Measurements from ENCODE around the gene COL4A2. TPM values are rescaled to one million over a fixed set of nuclear protein-coding genes. Genes with fewer than 3 reads are reported as not detected.
"Not testable (repeated sequence)": the region's sequence is repeated elsewhere in the genome, so short reads cannot be mapped to it uniquely, and the experiment has no call there.

Gene COL4A2
- total RNA-seq, 1 donor: 0.21 TPM

DNA sequence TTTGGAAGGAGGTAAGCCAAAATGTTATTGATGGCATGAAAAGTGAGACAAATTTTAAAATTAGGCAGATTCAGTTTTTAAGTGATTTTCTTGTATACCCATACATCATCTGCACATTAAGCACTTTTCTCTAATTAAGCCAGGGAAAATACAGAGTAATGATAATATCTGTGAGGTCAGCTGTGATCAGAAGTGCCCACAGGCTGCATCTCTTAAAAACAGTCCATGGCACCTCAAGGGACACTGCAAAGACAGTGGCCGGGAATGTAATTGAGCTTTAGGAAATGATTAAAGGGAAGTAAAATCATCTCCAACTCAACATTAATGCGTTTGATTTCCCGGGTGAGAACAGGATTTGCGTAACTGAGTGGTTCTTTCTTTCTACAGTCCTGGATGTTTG lies 2.1 kb upstream of the COL4A2 start:
- Histone ChIP-seq H3K27me3 (ENCODE audit: insufficient read depth, low read length) (peaks cover 70% of the 10 kb centered on the region), H3K4me3 (ENCODE audit: low read length) (no peak overlapping the region), H3K4me1 (ENCODE audit: insufficient read depth, low read length) (no peaks in the 10 kb centered on the region), H3K9me3 (ENCODE audit: low read depth, low read length) (no peaks in the 10 kb centered on the region)

DNA sequence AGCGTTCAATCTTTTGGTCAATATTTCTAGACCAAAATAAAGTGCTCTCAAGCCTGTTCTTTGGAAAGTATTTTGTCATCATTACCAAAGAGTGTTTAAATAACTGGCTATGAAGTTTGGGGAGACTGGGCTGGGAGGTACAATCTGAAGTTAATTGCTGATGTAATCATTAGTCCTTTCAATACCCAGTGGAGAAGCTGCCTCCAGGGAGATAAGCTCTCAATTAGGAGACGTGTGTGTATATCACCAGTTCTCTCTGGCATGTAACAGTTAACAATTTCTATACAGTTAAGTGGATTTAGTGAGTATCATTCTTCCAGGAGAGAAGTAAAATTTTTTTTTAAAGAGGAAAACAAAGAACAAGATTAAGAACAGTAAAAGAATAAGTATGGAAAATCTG lies 1.5 kb upstream of the COL4A2 start:
- no peaks in the 10 kb centered on the region for H3K9me3 ChIP-seq (ENCODE audit: low read depth, low read length)
- H3K27me3 ChIP-seq (ENCODE audit: insufficient read depth, low read length): peaks cover 70% of the 10 kb centered on the region
- no peak overlapping the region for H3K4me3 ChIP-seq (ENCODE audit: low read length)
- no peaks in the 10 kb centered on the region for H3K4me1 ChIP-seq (ENCODE audit: insufficient read depth, low read length)

DNA sequence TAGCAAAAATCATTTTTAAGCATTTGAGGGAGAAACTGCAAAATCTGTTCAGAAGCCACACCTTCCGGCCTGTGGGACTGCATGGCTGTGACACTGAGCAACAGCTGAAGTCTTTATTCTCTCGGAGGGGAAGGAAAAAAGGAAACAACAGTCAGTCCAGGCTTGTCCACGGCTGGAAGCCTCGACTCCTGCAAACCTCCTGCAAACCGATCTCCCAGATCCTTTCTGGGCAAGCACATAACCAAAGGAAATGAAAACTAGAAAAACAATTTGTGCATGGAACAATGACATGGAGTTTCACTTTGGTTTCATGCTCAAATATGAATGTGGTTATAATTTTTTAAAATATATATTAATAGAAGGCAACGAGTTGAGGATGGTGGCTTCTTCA lies 1.1 kb upstream of the COL4A2 start:
- no peaks in the 10 kb centered on the region for H3K4me1 ChIP-seq (ENCODE audit: insufficient read depth, low read length)
- no peak overlapping the region for H3K4me3 ChIP-seq (ENCODE audit: low read length)
- H3K9me3 ChIP-seq (ENCODE audit: low read depth, low read length): no peaks in the 10 kb centered on the region
- H3K27me3 ChIP-seq (ENCODE audit: insufficient read depth, low read length): peaks cover 70% of the 10 kb centered on the region

DNA sequence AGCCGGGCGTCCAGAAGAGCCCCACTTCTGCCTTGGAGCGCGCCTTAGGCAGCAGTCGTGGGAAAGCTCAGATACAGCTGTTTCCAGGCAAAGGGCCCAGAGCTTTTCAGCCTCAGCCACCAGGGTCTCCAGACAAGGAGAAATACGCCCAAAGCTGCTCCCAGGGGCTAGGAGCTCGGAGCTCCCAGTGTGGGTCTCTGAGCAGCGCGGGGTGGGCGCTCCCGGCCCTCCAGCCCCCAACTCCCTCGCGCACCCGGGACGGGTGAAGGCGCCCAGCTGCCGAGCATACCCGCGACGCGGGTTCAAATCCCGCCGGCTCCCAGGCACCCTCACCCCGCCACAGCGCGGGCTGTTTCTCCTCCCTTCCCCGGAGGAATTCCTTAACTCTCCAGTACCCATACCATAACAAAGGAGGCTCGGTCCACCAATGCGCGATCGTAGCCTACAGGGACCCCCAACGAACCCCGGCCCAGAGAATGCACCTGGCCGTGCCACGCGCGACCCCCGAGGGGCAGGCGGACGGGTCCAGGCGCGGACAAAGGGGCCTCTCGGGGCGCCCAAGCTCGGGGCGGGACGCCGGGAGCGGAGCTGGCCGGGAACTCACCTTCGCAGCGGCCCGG lies 634 bp upstream of the COL4A2 start:
- no peaks in the 10 kb centered on the region for H3K4me1 ChIP-seq (ENCODE audit: insufficient read depth, low read length)

DNA sequence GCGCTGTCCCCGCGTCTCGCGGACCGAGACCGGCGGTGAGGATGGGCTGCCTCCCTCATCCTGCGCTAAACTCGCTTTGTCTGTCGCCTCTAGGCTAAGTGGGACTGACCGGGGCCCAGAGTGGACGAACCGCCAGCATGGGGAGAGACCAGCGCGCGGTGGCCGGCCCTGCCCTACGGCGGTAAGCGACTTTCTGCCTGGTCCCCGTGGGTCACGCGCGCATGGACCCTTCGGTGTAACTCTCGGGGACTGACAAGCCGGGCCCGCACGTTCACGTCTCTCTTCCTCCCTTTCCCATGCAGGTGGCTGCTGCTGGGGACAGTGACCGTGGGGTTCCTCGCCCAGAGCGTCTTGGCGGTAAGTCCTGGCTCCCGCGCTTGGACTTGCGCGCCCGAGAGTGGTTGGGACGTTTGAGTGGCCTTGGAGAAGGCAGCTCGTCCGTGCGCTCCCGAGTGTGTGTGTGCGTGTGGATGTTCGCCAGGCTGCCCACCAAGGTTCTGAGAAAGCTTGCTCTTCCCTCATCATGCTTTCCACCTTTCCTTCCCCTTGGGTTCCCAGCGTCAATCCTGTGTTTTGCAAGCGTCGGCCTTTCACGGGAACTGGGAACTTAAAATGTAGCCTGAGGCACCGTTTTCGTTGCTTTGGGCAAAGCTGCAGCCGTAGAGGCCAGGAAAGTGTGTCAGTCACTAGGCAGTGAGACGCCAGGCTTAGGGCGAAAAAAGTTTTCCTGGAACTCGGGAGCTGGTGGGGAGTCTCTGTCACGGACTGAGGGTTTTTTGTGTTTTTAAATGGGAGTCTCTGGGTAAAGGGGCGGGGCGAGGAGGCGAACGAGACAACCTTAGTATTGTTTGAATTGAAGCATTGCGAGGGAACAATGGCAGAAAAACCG lies 927 bp downstream of the COL4A2 start:
- Histone ChIP-seq H3K27me3 (ENCODE audit: insufficient read depth, low read length) (peaks cover 78% of the 10 kb centered on the region), H3K4me3 (ENCODE audit: low read length) (no peak overlapping the region), H3K9me3 (ENCODE audit: low read depth, low read length) (no peaks in the 10 kb centered on the region), H3K4me1 (ENCODE audit: insufficient read depth, low read length) (no peaks in the 10 kb centered on the region)

More for the DNA sequence above, 634 bp upstream of the COL4A2 start:
- no peaks in the 10 kb centered on the region for H3K9me3 ChIP-seq (ENCODE audit: low read depth, low read length)
- peaks cover 70% of the 10 kb centered on the region for H3K27me3 ChIP-seq (ENCODE audit: insufficient read depth, low read length)
- no peak overlapping the region for H3K4me3 ChIP-seq (ENCODE audit: low read length)

GRCh38 chr13:110308656-110309359 lies 1.7 kb downstream of the COL4A2 start:
- peaks cover 71% of the 10 kb centered on the region for H3K27me3 ChIP-seq (ENCODE audit: insufficient read depth, low read length)
- H3K4me3 ChIP-seq (ENCODE audit: low read length): no peak overlapping the region

DNA sequence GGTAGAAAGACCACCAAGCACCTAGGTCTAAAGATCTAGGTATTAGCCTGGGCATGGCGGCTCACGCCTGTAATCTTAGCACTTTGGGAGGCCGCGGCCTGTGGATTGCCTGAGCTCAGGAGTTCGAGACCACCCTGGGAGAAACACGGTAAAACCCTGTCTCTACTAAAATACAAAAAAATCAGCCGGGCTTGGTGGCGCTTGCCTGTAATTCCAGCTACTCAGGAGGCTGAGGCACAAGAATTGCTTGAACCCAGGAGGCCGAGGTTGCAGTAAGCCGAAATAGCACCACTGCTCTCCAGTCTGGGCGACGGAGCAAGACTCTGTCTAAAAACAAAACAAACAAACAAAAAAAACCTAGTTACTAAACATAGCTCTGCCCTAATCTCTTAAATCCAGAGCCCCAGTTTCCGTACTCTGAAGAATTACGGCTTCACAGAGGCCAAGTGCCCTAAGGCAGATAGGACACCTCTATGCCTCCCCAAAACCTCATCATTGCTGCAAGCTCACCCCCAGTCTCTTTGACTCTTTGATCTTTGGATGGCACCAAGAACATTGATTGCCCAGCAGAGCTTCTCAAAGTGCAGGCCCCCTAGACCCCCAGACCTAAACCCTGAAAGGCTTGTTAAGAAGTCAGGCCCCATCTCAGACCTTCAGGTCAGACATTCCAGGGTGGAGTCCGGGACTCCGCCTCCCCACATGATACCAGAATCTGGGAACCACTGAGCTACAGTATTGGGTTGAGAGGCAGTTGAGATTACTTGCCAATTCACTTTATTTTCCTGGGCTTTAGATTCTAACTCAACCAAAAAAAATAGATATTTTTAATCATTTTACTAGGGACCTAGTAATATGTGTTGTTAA lies 2.8 kb downstream of the COL4A2 start:
- H3K9me3 ChIP-seq (ENCODE audit: low read depth, low read length): no peaks in the 10 kb centered on the region
- H3K27me3 ChIP-seq (ENCODE audit: insufficient read depth, low read length): peaks cover 62% of the 10 kb centered on the region
- H3K4me3 ChIP-seq (ENCODE audit: low read length): no peak overlapping the region
- no peaks in the 10 kb centered on the region for H3K4me1 ChIP-seq (ENCODE audit: insufficient read depth, low read length)

More at GRCh38 chr13:110308656-110309359, 1.7 kb downstream of the COL4A2 start:
- H3K4me1 ChIP-seq (ENCODE audit: insufficient read depth, low read length): no peaks in the 10 kb centered on the region
- no peaks in the 10 kb centered on the region for H3K9me3 ChIP-seq (ENCODE audit: low read depth, low read length)

DNA sequence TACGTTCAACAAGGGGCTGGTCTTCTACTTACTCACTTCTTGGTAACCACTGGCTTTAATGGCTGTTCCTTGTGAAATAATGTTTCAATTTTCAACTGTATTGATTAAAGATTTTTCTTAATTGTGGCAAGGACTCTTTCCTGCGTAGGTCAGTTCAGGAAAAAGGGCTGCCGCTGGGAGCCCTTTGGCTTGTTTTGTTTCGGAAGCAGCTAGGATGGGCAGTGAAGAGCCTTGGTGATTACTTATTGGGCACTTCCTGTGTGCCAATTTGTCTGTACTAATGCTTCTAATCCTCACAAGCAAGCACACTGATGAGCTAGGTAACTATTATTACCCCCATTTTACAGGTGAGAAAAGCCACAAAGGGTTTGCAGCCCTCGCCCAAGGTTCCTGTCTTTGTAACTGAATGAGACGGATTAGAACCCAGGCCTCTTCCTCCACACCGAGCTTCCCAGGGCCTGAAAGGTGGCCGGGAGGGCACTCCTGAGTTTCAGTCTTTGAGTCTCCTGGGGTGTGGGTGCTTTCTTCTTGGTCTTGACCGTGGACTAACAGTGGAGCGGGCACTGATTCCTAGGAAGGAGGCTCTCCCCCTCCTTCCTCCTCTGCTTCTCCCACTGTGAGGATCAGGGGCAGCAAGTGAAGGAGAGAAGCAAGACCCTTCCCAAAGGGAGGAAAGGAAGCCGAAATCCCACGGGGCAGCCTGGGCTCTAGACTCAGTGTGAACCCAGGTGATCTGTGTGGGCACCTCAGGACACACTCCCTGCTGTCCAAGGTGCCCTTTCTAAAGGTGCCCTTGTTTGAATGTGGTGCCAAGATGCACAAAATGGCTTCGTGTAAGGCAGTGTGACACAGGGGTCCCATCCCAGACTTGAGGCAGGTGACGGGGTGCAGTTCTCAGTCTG lies 3.7 kb downstream of the COL4A2 start:
- no peak overlapping the region for H3K4me3 ChIP-seq (ENCODE audit: low read length)
- no peaks in the 10 kb centered on the region for H3K4me1 ChIP-seq (ENCODE audit: insufficient read depth, low read length)
- no peaks in the 10 kb centered on the region for H3K9me3 ChIP-seq (ENCODE audit: low read depth, low read length)
- H3K27me3 ChIP-seq (ENCODE audit: insufficient read depth, low read length): peaks cover 53% of the 10 kb centered on the region

DNA sequence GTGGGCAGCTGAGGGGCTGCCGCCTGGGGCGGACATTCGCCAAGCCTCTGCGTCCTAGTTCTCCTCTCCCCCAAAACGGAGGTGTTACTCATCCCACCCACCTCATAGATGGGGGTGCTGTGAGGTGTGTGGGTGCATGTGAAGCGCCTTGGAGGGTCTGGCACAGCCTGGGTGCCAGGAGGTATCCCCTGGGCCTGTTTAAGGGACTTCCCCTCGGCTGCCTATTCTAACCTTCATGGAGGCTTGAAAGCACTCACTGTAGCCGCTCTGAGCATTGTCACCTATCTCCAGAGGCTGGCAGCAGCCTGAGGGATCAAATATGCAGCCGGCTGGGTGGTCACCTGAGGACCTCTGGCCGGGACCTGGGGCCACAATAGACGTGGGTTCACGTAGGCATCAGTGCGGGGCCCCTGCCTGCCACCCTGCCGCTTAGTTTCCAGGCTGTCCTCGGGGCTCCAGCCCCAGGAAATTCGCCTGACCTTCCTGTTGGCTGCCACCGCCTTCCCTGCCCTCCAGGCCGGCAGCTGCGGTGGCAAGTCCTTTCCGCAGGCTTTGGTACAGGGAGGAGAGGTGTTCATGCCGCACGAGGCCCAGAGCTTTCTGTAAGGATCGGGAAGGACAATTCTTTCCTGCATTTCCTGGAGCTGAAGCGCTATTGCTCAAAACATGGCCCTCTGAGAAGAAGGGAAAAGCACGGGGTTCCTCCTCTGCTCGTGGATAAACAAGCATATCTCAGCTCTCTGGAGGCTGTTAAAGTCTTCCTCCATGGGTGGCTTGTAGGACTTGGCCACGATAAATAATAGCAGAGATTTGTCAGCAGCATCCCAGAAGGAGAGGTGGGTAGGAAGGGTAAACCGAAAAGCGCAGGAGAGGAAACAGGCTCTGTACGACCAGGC lies 4.6 kb downstream of the COL4A2 start:
- no peaks in the 10 kb centered on the region for H3K4me1 ChIP-seq (ENCODE audit: insufficient read depth, low read length)
- H3K9me3 ChIP-seq (ENCODE audit: low read depth, low read length): no peaks in the 10 kb centered on the region
- H3K4me3 ChIP-seq (ENCODE audit: low read length): no peak overlapping the region
- peaks cover 45% of the 10 kb centered on the region for H3K27me3 ChIP-seq (ENCODE audit: insufficient read depth, low read length)

- Histone ChIP-seq H3K4me1 (ENCODE audit: insufficient read depth, low read length) (no peaks in the 10 kb centered on the region), H3K27me3 (ENCODE audit: insufficient read depth, low read length) (peaks cover 44% of the 10 kb centered on the region), H3K4me3 (ENCODE audit: low read length) (no peak overlapping the region), H3K9me3 (ENCODE audit: low read depth, low read length) (no peaks in the 10 kb centered on the region)
Measured at GRCh38 chr13:110312339-110313031, 5.4 kb downstream of the COL4A2 start.

- H3K27me3 ChIP-seq (ENCODE audit: insufficient read depth, low read length): peaks cover 37% of the 10 kb centered on the region
- H3K9me3 ChIP-seq (ENCODE audit: low read depth, low read length); H3K4me3 ChIP-seq (ENCODE audit: low read length); H3K4me1 ChIP-seq (ENCODE audit: insufficient read depth, low read length): not testable (repeated sequence)
Measured at GRCh38 chr13:110313261-110313660, 6.2 kb downstream of the COL4A2 start.

DNA sequence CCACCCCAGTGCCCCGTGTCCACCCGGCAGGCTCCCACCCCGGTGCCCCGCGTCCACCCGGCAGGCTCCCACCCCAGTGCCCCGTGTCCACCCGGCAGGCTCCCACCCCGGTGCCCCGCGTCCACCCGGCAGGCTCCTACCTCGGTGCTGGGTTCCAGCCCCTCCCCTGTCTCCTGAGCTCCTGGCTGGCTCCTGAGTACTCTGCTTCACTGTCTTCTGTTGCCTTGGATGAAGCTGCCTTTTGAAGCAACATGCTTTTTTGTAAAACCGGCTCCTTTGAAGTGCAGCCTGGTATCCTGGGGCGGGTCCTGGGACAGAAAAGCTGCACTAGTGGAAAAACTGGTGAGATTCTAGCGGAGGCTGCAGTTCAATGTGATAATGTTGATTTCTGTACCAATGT lies 6.6 kb downstream of the COL4A2 start:
- H3K27me3 ChIP-seq (ENCODE audit: insufficient read depth, low read length): peaks cover 32% of the 10 kb centered on the region
- not testable (repeated sequence) for H3K4me1 ChIP-seq (ENCODE audit: insufficient read depth, low read length); H3K9me3 ChIP-seq (ENCODE audit: low read depth, low read length); H3K4me3 ChIP-seq (ENCODE audit: low read length)
